OCI-LY1 (cell line): ENCODE data around the gene C1QL2.

Experiments used
- H2AFZ ChIP-seq: fragments of 200-600 bp; sonication (generic), shearing (Covaris generic); 2 replicates; pipeline ENCODE4 v1.6.0; 2014; ENCODE audit warnings: antibody characterized with exemption, mild to moderate bottlenecking, low read length
- H3F3A ChIP-seq: fragments of 200-600 bp; sonication (generic), shearing (Covaris generic); 2 replicates; pipeline ENCODE4 v1.6.0; 2014; ENCODE audit warnings: mild to moderate bottlenecking, antibody characterized with exemption, low read length, moderate library complexity; ENCODE audit not compliant: insufficient read depth
- H3K27ac ChIP-seq: fragments of 200-600 bp; sonication (generic); 2 replicates; pipeline ENCODE4 v1.5.1; 2014; ENCODE audit warnings: low read length, mixed run types, mild to moderate bottlenecking, low read depth; ENCODE audit not compliant: poor library complexity, severe bottlenecking
- H3K27me3 ChIP-seq: fragments of 200-600 bp; sonication (generic); 2 replicates; pipeline ENCODE4 v1.6.0; 2014; ENCODE audit warnings: antibody characterized with exemption, mild to moderate bottlenecking, low read length, moderate library complexity; ENCODE audit not compliant: insufficient read depth
- H3K36me3 ChIP-seq: fragments of 200-600 bp; sonication (generic); 2 replicates; pipeline ENCODE4 v1.6.1; 2014; ENCODE audit warnings: mild to moderate bottlenecking, antibody characterized with exemption, low read length, moderate library complexity, mixed read lengths; ENCODE audit not compliant: insufficient read depth
- H3K4me1 ChIP-seq: fragments of 200-600 bp; sonication (generic); 2 replicates; pipeline ENCODE4 v1.5.1; 2014; ENCODE audit warnings: mild to moderate bottlenecking, low read length, moderate library complexity; ENCODE audit not compliant: insufficient read depth, severe bottlenecking
- H3K4me2 ChIP-seq: fragments of 200-600 bp; sonication (generic), shearing (Covaris generic); 2 replicates; pipeline ENCODE4 v1.6.1; 2014; ENCODE audit warnings: low read length
- H3K4me3 ChIP-seq: fragments of 200-600 bp; sonication (generic); 2 replicates; pipeline ENCODE4 v1.5.1; 2014; ENCODE audit warnings: low read length, low read depth, mild to moderate bottlenecking, mixed read lengths; ENCODE audit not compliant: poor library complexity, severe bottlenecking
- H3K79me2 ChIP-seq: fragments of 200-600 bp; shearing (Covaris generic); 2 replicates; pipeline ENCODE4 v1.6.1; 2016; ENCODE audit warnings: mixed run types, low read length, mixed read lengths; ENCODE audit not compliant: insufficient read depth
- H3K9ac ChIP-seq: fragments of 200-600 bp; sonication (generic), shearing (Covaris generic); 2 replicates; pipeline ENCODE4 v1.6.1; 2014; ENCODE audit warnings: mild to moderate bottlenecking, low read length, mixed read lengths
- H3K9me2 ChIP-seq: fragments of 200-600 bp; sonication (generic), shearing (Covaris generic); 2 replicates; pipeline ENCODE4 v1.6.1; 2014; ENCODE audit warnings: low read depth, mild to moderate bottlenecking, low read length, mixed read lengths
- H3K9me3 ChIP-seq: fragments of 200-600 bp; shearing (Covaris generic); 2 replicates; pipeline ENCODE4 v1.6.1; 2014; ENCODE audit warnings: low read length, mixed read lengths
- H4K20me1 ChIP-seq: fragments of 200-600 bp; sonication (generic), shearing (Covaris generic); 2 replicates; pipeline ENCODE4 v1.6.0; 2016; ENCODE audit warnings: mild to moderate bottlenecking, low read length; ENCODE audit not compliant: insufficient read depth
- CTCF ChIP-seq: fragments of 200-600 bp; sonication (generic), shearing (Covaris generic); IDR thresholded peaks from 2 replicates; pipeline ENCODE4 v1.5.1; 2017; ENCODE audit warnings: mild to moderate bottlenecking, antibody characterized with exemption, low read length, moderate library complexity, mixed read lengths
- EZH2 ChIP-seq: fragments of 200-600 bp; sonication (generic), shearing (Covaris generic); IDR thresholded peaks from 2 replicates; pipeline ENCODE4 v1.8.0; 2017; ENCODE audit warnings: borderline replicate concordance, mixed run types, mild to moderate bottlenecking, antibody characterized with exemption, low read length, moderate library complexity, mixed read lengths

C1QL2 gene

GRCh38 chr2:119178776-119179175, 20.2 kb upstream of the C1QL2 start:
- Histone ChIP-seq H3K36me3 (no peaks in the 10 kb centered on the region), H2AFZ (no peak overlapping the region), H3K9me3 (no peaks in the 10 kb centered on the region)

GRCh38 chr2:119177838-119178190, 19.3 kb upstream of the C1QL2 start:
- no peak overlapping the region for H3K4me2 ChIP-seq
- no peaks in the 10 kb centered on the region for H3F3A ChIP-seq
- H4K20me1 ChIP-seq: no peaks in the 10 kb centered on the region
- H3K9me2 ChIP-seq: no peaks in the 10 kb centered on the region
- H3K79me2 ChIP-seq: no peaks in the 10 kb centered on the region
- TF ChIP-seq EZH2 (no peak), CTCF (no peak)
- no peak overlapping the region for H3K4me3 ChIP-seq
- no peaks in the 10 kb centered on the region for H3K4me1 ChIP-seq
- no peaks in the 10 kb centered on the region for H3K27me3 ChIP-seq
- H3K9me3 ChIP-seq: no peaks in the 10 kb centered on the region
- no peak overlapping the region for H2AFZ ChIP-seq
- no peak overlapping the region for H3K9ac ChIP-seq
- H3K27ac ChIP-seq: no peak overlapping the region
- H3K36me3 ChIP-seq: no peaks in the 10 kb centered on the region

More at GRCh38 chr2:119178776-119179175, 20.2 kb upstream of the C1QL2 start:
- Histone ChIP-seq H3K27ac (no peak overlapping the region), H3K79me2 (no peaks in the 10 kb centered on the region), H3F3A (no peaks in the 10 kb centered on the region), H3K9me2 (no peaks in the 10 kb centered on the region), H3K4me1 (no peaks in the 10 kb centered on the region), H4K20me1 (no peaks in the 10 kb centered on the region), H3K4me3 (no peak overlapping the region), H3K27me3 (no peaks in the 10 kb centered on the region), H3K9ac (no peak overlapping the region), H3K4me2 (no peak overlapping the region)
- TF ChIP-seq EZH2 (no peak), CTCF (no peak)

- no peaks in the 10 kb centered on the region for H4K20me1 ChIP-seq
- no peaks in the 10 kb centered on the region for H3K79me2 ChIP-seq
- no peak for TF ChIP-seq EZH2
- no peak for TF ChIP-seq CTCF
- no peak overlapping the region for H3K27ac ChIP-seq
- no peaks in the 10 kb centered on the region for H3K4me1 ChIP-seq
- no peaks in the 10 kb centered on the region for H3K27me3 ChIP-seq
- no peaks in the 10 kb centered on the region for H3K36me3 ChIP-seq
- H3F3A ChIP-seq: no peaks in the 10 kb centered on the region
- no peak overlapping the region for H3K4me2 ChIP-seq
- no peaks in the 10 kb centered on the region for H3K9me3 ChIP-seq
- no peak overlapping the region for H2AFZ ChIP-seq
- no peak overlapping the region for H3K4me3 ChIP-seq
- no peak overlapping the region for H3K9ac ChIP-seq
- H3K9me2 ChIP-seq: no peaks in the 10 kb centered on the region
These were observed 18.8 kb upstream of the C1QL2 start for GRCh38 chr2:119177171-119177837.
